ENCODE measurements around the gene NUBP2. TPM values are rescaled to one million over a fixed set of nuclear protein-coding genes. Genes with fewer than 3 reads are reported as not detected.

NUBP2 gene
- total RNA-seq, 1 donor from 2014 or later = 49.8 TPM

- Mint-ChIP-seq H3K4me1 (ENCODE audit: unreplicated experiment) (no peaks in the 10 kb centered on the region), H3K4me3 (ENCODE audit: unreplicated experiment) (no peak overlapping the region), H3K27me3 (ENCODE audit: unreplicated experiment) (no peaks in the 10 kb centered on the region), H3K27ac (ENCODE audit: unreplicated experiment) (no peak overlapping the region), H3K9me3 (ENCODE audit: unreplicated experiment) (no peaks in the 10 kb centered on the region), H3K36me3 (ENCODE audit: low read depth, unreplicated experiment) (peaks cover 7% of the 10 kb centered on the region)
- TF ChIP-seq CTCF (IDR thresholded peaks at IDR 0.05; ENCODE audit: unreplicated experiment) = no peak
- peak; percentile 7 for DNase-seq (ENCODE audit: low spot score)
These were observed 9.4 kb downstream of the NUBP2 start for GRCh38 chr16:1791943-1792812.

- no peak for DNase-seq (ENCODE audit: low spot score)
- H3K4me3 Mint-ChIP-seq (ENCODE audit: unreplicated experiment) = no peak overlapping the region
- no peaks in the 10 kb centered on the region for H3K27me3 Mint-ChIP-seq (ENCODE audit: unreplicated experiment)
- H3K36me3 Mint-ChIP-seq (ENCODE audit: low read depth, unreplicated experiment) = peaks cover 8% of the 10 kb centered on the region
- H3K9me3 Mint-ChIP-seq (ENCODE audit: unreplicated experiment) = no peaks in the 10 kb centered on the region
- no peak for TF ChIP-seq CTCF (IDR thresholded peaks at IDR 0.05; ENCODE audit: unreplicated experiment)
- no peak overlapping the region for H3K27ac Mint-ChIP-seq (ENCODE audit: unreplicated experiment)
- H3K4me1 Mint-ChIP-seq (ENCODE audit: unreplicated experiment) = no peaks in the 10 kb centered on the region
These were observed 10.2 kb downstream of the NUBP2 start for GRCh38 chr16:1792836-1793577.

GRCh38 chr16:1793578-1794220 lies 10.9 kb downstream of the NUBP2 start, which contains the start of gene IGFALS:
IGFALS (minus strand) TSS chr16:1793705; CDS start chr16:1793652, 53 bp downstream.
- no peaks in the 10 kb centered on the region for H3K27me3 Mint-ChIP-seq (ENCODE audit: unreplicated experiment)
- H3K27ac Mint-ChIP-seq (ENCODE audit: unreplicated experiment) = no peak within 1 kb of the TSS
- H3K4me3 Mint-ChIP-seq (ENCODE audit: unreplicated experiment) = no peak within 1 kb of the TSS
- peaks cover 8% of the 10 kb centered on the region for H3K36me3 Mint-ChIP-seq (ENCODE audit: low read depth, unreplicated experiment)
- H3K9me3 Mint-ChIP-seq (ENCODE audit: unreplicated experiment) = no peaks in the 10 kb centered on the region
- no peak for DNase-seq (ENCODE audit: low spot score)
- no peaks in the 10 kb centered on the region for H3K4me1 Mint-ChIP-seq (ENCODE audit: unreplicated experiment)
- no peak for TF ChIP-seq CTCF (IDR thresholded peaks at IDR 0.05; ENCODE audit: unreplicated experiment)

GRCh38 chr16:1794221-1794871 lies 11.6 kb downstream of the NUBP2 start:
- H3K4me3 Mint-ChIP-seq (ENCODE audit: unreplicated experiment) = no peak overlapping the region
- no peaks in the 10 kb centered on the region for H3K4me1 Mint-ChIP-seq (ENCODE audit: unreplicated experiment)
- no peak overlapping the region for H3K27ac Mint-ChIP-seq (ENCODE audit: unreplicated experiment)
- H3K36me3 Mint-ChIP-seq (ENCODE audit: low read depth, unreplicated experiment) = peaks cover 10% of the 10 kb centered on the region
- no peaks in the 10 kb centered on the region for H3K27me3 Mint-ChIP-seq (ENCODE audit: unreplicated experiment)
- no peak for TF ChIP-seq CTCF (IDR thresholded peaks at IDR 0.05; ENCODE audit: unreplicated experiment)
- no peak for DNase-seq (ENCODE audit: low spot score)
- peaks cover 1% of the 10 kb centered on the region for H3K9me3 Mint-ChIP-seq (ENCODE audit: unreplicated experiment)

All from endothelial cell (in vitro differentiated cells).